GM18505 (cell line): ENCODE measurements around the gene BACH2.

ENCODE experiments used
- ATAC-seq: cut with Tn5 transposase; IDR thresholded peaks from one replicate; pipeline ENCODE4 v1.9.1; 2021; ENCODE audit not compliant: unreplicated experiment
- POLR2A ChIP-seq: IDR thresholded peaks from 4 replicates; pipeline ENCODE4 v1.6.1; 2011; ENCODE audit warnings: borderline replicate concordance; ENCODE audit not compliant: insufficient read depth, insufficient read length; ENCODE audit errors: extremely low read depth

BACH2 gene

DNA sequence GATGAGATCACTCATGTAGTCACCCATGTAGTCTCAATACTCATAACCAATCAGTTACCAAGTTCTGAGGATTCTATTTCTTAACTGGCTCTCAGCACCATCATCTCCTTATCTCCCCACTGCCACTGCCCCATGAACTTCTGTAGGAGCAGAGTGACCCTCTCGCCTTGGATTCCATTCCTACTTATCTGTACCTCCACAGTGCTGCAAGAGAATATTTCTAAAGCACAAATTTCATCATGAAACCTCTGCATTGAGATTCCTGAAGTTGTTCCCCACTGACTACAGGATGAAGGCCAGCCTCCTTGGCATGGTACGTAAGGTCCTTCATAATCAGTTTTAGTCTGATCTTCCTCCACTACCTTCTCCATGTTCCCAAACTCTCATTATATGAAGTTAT is 34.8 kb downstream of the BACH2 start:
- no peak for ATAC-seq
- TF ChIP-seq POLR2A = no peak

DNA sequence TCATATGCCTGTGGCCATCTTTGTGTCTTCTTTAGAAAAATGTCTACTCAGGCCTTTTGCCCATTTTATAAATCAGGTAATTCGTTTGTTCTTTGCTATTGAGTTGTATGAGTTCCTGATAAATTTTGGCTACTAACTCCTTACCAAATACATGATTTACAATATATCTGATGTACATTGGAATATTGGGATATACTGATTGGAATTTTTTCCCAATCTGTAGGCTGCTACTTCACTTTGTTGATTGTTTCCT is 39.2 kb downstream of the BACH2 start:
- ATAC-seq = no peak
- no peak for TF ChIP-seq POLR2A

DNA sequence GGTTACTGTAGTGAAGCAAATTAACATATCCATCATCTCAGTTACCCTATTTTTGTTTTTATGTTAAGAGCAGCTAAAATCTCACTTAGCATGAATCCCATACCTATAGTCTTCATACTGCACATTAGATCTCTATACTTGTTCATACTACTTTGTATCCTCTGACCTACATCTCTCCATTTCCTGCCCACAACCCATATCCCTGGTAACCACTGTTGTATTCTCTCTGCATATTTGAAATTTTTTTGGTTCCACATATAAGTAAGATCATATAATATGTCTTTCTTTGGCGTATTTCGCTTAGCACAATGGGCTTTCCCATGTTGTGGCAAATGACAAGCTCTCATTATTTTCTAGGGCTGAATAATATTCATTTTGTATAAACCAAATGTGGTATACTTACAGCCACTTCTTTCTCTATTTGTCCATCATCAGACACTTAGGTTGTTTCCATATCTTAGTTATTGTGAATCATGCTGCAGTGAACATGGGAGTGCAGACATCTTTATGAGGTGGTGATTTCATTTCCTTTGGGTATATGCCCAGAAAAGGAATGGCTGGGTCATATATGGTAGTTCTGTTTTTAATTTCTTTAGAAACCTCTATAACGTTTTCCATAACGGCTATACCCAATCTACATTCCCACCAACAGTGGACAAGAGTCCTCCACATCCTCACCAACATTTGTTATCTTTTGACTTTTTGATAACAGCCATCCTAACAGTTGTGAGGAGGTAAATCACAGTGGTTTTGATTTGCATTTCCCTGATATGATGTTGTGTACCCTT is 39.8 kb downstream of the BACH2 start:
- TF ChIP-seq POLR2A = no peak
- ATAC-seq = no peak

DNA sequence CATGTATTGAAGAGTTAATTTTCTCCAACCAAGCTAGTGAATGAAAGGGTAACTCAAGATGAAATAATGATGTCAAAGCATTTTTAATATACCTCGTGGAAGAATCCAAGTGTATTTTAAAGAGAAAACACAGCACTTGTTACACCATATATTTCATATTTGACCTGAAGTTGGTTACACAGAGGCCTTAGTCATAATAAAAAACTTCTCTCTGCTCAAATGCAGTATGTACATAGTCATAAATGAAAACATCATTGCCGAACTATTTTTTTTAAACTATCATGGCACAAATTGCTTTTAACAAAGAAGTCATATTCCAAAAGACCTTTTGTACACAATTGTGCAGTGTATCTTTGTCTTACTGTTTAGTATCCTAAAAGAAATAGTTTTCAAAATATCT is 43.0 kb downstream of the BACH2 start:
- ATAC-seq = no peak
- TF ChIP-seq POLR2A = no peak

DNA sequence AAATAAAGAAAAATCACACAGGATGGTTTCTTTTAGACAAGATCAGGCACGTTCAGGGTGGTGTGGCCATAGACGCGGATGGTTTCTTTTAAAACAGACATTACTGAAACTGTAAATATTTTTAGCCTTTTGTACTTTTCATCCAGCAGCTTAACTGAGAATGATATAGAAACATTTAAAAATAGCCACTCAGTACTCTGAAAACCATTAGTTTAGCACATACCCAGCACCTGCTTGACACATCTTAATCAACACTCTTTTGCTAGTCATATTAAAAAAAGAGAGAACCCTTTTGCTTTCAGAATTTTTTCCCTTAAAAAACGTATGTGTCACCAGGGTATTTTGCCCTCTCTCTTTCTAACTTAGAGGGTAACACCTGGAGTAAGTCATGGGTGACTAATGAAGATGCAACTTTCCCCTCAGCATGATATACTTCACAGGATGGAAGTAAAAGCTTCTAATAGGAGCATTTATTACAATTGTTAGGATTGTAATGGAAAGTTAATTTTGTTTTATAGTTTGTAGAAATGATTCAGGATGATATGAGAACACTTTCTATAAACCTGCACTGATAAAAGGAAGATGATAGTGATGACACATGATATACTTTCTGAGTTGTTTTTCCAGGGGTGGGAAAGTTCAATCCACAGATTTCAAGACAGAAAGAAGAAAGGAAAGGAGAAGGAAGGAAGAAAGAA is 45.2 kb downstream of the BACH2 start:
- ATAC-seq = peak; percentile 84
- no peak for TF ChIP-seq POLR2A

DNA sequence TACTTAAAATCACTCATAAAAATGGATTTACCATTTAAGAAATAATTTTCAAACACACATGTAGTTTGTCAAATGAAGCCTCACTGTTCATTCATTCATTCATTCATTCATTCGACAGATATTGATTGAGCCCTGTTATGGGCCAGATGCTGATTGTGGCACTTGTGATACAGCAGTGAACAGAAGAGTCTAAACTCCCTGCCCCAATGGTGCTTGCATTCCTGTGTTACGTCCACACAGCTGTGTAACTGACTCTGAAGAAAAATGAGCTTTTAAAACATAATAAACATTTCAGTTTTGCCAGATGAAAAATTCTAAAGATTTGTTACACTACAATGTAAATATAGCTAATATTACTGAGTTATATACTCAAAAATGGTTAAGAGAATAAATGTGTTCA is 46.2 kb downstream of the BACH2 start:
- no peak for TF ChIP-seq POLR2A

DNA sequence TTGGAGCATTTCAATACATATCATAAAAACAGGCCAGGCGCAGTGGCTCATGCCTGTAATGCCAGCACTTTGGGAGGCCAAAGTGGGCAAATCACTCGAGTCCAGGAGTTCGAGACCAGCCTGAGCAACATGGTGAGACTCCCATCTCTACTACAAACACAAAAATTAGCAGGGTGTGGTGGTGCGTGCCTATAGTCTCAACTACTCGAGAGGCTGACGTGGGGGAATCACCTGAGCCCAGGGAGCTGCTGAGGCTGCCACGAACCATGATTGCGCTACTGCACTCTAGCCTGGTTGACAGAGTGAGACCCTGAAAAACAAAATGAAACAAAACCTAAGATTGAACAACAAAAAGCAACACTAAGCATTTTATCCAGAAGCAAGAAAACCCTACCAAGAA is 47.2 kb downstream of the BACH2 start:
- no peak for TF ChIP-seq POLR2A
- no peak for ATAC-seq

More for the DNA sequence above, 46.2 kb downstream of the BACH2 start:
- no peak for ATAC-seq

DNA sequence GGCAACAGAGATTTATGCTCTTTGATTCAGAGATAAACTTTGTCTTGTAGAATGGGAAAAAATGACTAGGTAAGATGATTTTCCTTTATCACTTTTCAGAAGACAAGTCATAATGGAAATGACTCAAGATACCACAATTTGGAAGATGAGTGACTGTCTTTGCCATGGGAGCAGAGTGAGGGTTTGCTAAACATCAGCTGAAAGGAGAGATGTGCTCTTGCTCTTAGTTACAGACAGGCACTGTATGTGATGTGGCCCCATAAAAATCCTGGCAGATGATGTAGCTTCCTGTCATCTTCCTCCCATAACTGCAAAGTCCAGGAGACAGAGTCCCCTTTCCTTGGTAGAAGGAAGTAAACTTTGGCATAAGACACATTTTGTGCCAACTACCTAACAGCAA is 47.6 kb downstream of the BACH2 start:
- no peak for ATAC-seq
- TF ChIP-seq POLR2A = no peak

DNA sequence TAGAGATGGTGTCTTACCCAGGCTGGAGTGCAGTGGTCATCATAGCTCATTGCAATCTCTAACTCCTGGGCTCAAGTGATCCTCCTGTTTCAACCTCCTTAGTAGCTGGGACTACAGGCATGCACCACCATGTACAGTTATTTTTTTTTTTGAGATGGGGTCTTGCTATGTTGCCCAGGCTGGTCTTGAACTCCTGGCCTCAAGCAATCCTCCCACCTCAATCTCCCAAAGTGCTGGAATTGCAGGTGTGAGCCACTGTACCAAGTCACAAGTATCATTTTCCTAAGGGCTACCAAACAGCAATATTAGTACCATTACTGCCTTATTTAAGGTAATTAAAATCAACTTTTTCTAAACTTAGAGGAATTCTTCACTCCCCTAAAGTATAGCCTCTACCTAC is 49.4 kb downstream of the BACH2 start:
- ATAC-seq = no peak

DNA sequence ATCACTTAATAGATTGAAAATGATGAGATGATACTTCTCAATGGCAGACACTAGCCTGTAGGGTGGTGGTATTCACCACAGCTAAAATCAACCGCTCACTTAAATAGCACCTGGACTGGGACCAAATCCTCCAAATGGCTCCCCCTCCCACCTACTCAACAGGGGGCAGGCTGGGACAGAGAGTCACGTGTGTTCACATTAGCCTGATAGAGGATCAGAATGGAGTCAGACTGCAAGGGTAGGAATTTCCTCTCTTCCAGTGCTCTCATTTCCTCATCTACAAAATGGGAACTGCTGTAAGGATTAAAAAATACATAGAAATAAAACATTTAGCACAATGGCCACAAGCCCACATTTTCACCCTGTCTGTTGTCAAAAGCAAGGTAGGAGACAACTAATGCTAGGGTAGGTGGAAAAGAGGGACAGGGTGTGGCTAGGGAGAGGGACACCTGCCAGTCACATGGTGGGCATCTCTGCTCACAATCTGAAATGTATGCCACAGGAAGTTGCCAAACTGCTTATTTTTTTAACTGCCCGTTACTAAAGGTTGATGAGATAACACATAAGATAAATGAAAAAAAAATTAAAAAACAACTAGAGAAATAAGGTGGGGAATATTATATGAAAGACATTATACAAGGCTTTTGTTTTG is 55.3 kb downstream of the BACH2 start:
- TF ChIP-seq POLR2A = no peak
- ATAC-seq = no peak

More for the DNA sequence above, 49.4 kb downstream of the BACH2 start:
- TF ChIP-seq POLR2A = no peak

DNA sequence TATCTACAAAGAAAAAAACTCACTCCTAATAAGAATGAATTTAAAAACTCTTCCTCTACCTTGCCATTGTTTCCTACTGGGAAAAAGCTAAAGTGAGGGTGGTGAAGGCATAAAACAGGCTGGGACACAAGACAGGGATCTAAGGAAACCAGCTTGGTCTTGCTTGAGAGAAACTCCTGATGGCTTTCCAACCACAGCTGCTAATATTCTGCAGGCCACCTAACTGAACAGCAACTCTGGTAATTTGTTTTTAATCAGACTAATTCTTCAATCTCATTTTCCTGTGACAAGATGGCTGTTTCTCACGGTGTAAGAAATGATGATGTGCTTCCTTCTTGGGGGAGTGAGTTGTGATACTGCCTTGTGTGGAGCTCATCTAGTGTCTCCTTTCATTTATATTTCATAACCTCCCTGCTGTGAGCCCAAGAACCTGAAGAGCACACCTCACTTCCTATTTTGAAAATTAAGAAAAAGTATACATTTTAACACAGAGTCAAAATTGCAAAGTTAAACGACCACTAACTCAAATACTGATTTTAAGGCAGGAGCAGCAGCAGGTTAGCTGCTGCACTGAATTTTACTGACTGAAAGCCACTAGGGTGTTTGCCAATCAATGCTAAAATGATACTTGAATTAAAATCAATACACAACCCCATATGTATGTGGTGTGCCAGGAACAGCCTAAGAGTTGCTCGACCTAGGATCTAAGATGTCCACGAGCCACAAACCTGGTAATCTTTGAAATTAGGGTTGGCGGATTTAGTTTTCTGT is 58.0 kb downstream of the BACH2 start:
- TF ChIP-seq POLR2A = no peak
- ATAC-seq = no peak

DNA sequence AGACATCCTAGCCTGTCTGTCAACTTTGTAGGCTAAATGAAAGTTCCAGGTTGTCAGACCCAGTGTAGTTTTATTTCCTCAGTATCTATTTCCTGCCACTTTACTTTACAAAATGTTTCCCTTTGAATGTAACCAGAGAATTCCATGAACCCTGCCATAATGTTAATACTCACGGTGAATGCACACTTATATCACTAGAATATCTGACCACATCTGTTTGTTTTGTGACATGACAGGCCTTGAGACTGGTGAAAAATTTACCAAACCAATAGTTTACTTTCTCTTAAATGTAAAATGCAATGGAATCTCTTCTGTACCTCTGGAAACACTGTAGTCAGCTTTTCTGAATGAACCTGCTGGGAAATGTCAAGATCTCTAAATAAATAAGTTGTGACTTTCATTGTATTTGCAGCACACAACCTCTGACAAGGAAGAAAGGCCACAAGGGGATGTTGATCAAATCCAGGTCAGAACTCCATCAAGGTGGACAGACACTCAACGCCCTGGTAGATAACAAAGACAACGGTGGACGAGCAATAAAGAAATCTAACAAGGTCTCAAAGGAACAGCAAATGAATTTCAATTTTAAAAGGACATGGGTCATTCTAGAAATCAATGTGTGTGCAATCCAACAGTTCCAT is 59.2 kb downstream of the BACH2 start:
- ATAC-seq = no peak
- TF ChIP-seq POLR2A = no peak

DNA sequence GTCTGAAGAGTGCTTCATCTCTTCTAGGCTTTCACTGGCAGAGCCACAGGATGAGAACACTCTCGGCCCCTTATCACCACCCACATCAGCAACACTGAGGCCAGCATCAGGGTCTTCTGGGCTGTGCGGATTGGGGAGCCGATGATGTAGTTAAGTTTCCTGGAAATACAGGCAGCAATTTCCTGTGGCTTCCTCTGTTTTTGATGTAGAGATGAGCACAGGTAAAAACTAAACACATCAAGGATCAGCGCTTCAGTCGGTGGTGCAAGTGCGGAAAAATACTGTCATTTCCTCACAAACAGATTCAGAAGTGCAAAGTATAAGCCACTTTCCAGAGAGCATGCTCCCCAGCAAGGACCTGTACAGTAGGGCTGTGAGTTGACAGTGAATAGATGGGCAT is 62.6 kb downstream of the BACH2 start:
- ATAC-seq = no peak
- no peak for TF ChIP-seq POLR2A
